NB4 (cell line): ENCODE data around the gene TRIM9.

ENCODE experiments used
- DNase-seq: peaks from one replicate; pipeline ENCODE4 v3.0.0; 2010; ENCODE audit warnings: low read depth
- H3K4me3 ChIP-seq: one replicate; pipeline ENCODE4 v1.5.1; 2011; ENCODE audit warnings: mild to moderate bottlenecking, low read depth, low read length, moderate library complexity
- MYC ChIP-seq: IDR thresholded peaks from 2 replicates; pipeline ENCODE4 v1.6.1; 2011; ENCODE audit warnings: low read depth, low read length
- POLR2A ChIP-seq: IDR thresholded peaks from 2 replicates; pipeline ENCODE4 v1.6.1; 2011; ENCODE audit warnings: mild to moderate bottlenecking; ENCODE audit not compliant: insufficient read length; ENCODE audit errors: extremely low read depth
- TF ChIP-seq, protein P1 (sequence below): IDR thresholded peaks from 2 replicates; pipeline ENCODE4 v1.6.1; 2011; ENCODE audit warnings: low read depth, low read length
- TF ChIP-seq, protein P2 (sequence below): IDR thresholded peaks from one replicate; pipeline ENCODE4 v1.5.1; 2012; ENCODE audit warnings: low read depth, low read length

Gene TRIM9

DNA sequence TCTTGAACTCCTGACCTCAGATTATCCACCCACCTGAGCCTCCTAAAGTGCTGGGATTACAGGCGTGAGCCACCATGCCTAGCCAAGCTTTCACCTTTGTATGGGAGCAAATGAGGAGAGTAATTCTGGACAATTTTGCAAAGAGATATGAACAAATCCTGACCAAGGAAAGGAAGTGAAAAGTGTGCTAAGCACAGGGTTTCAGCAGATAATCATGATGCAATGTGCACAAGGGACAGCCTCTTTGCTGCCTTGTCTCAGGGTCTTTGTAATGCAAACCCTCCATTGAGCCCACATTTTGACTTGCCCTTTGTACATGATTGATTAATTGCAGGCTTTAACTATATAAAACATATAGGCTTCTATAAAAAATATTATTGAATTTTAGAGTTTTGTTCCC, 141.4 kb downstream of the TRIM9 start:
- TF ChIP-seq POLR2A, result no peak
- no peak for TF ChIP-seq MYC
- TF ChIP-seq, protein P1, sequence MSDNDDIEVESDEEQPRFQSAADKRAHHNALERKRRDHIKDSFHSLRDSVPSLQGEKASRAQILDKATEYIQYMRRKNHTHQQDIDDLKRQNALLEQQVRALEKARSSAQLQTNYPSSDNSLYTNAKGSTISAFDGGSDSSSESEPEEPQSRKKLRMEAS, result no peak
- TF ChIP-seq, protein P2, sequence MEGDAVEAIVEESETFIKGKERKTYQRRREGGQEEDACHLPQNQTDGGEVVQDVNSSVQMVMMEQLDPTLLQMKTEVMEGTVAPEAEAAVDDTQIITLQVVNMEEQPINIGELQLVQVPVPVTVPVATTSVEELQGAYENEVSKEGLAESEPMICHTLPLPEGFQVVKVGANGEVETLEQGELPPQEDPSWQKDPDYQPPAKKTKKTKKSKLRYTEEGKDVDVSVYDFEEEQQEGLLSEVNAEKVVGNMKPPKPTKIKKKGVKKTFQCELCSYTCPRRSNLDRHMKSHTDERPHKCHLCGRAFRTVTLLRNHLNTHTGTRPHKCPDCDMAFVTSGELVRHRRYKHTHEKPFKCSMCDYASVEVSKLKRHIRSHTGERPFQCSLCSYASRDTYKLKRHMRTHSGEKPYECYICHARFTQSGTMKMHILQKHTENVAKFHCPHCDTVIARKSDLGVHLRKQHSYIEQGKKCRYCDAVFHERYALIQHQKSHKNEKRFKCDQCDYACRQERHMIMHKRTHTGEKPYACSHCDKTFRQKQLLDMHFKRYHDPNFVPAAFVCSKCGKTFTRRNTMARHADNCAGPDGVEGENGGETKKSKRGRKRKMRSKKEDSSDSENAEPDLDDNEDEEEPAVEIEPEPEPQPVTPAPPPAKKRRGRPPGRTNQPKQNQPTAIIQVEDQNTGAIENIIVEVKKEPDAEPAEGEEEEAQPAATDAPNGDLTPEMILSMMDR, result no peak
- no peak for DNase-seq
- no peak overlapping the region for H3K4me3 ChIP-seq

DNA sequence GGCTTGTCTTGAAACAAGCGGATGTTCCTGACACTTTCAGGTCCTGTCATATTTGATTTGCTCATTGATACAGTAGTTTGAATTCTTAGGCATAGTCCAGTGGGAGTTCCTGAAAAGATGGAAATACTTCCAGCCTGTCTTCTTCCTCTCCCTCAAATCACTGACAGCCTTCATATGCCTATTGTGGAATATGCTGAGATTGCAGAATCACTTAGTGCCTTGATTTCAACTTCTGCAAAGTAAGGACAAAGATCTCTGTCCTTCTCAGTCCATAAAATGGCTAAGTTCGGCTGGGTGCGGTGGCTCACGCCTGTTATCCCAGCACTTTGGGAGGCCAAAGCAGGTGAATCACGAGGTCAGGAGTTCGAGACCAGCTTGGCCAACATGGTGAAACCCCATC, 143.9 kb downstream of the TRIM9 start:
- H3K4me3 ChIP-seq, result no peak overlapping the region
- DNase-seq, result no peak
- TF ChIP-seq, protein P1, result no peak
- TF ChIP-seq, protein P2, result no peak
- TF ChIP-seq MYC, result no peak

DNA sequence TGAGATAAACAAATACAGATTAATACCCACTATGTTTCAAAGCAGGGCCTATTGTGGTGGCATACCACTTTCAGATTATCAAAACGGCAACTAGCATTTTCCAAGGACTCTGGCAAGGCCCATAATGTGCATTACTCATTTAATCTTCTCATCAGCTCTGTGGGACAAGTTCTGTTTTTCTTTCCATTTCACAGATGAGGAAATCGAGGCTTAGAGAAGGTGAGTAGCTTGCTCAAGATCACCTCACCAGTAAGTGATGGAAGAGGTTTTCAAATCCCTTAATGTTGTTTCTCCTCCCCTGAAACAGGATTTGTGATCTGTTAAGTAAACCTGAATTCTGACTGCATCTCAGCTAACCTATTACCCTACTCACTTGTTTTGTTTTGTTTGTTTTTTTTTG, 146.7 kb downstream of the TRIM9 start:
- TF ChIP-seq MYC (no peak), POLR2A (no peak)
- TF ChIP-seq, protein P1, result no peak
- TF ChIP-seq, protein P2, result no peak
- no peak overlapping the region for H3K4me3 ChIP-seq
- DNase-seq, result no peak

DNA sequence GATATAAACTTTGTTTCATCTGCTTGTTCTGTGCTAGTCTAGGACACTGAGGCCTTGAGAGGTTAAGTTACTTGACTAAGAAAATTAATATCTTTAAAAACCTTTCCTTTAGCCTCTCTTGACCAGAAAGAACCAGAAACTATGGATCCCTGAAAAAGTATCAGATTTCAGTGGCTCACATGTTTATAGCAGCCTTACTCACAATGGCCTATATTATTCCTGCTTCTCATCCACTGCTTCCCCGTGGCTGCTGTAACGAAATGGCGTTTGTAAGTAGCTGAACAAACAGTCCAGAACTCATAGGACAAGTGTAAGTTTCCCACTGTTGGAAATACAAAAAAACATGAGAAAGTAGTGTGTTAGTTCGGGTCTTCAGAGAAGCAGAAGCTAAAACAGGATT, 147.5 kb downstream of the TRIM9 start:
- H3K4me3 ChIP-seq, result no peak overlapping the region
- DNase-seq, result no peak
- TF ChIP-seq, protein P2, result no peak
- TF ChIP-seq MYC (no peak), POLR2A (no peak)
- TF ChIP-seq, protein P1, result no peak

DNA sequence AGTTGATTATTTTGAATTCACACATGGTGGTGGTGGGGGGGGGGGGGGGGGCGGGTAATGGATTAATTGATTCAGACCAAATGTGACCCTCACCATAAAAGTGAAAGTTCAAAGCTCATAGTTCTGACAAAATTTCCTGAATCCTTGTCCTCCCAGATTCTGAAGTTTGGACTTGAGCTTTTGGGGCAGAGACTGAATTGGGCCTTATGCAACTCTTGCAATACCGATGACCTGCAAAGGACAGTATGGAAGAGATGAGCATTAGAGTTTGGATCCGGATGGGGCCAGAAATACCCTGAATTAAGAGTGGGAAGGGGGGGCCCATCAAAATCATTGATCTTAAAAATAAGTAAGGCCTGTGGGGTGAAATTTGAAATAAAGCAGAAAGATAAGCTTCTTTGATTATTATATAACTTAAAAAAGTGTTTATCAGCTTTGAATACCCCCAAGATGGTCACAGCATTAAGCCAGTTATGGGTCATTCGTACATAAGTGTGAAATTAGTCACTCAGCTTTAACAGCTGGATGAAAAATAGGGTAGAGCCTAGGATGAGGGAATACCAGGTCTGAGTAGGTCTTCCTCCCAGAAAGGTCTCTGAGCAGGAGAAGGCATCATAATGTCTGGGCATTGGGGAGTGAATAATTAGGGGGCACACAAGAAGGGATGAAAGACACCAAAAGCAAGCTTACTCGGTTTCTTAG, 148.5 kb downstream of the TRIM9 start:
- no peak for DNase-seq
- no peak for TF ChIP-seq MYC
- TF ChIP-seq, protein P1, result no peak
- TF ChIP-seq, protein P2, result no peak
- H3K4me3 ChIP-seq, result no peak overlapping the region
